ENCODE measurements around the gene VMP1.

GRCh38 chr17:59848385-59848668 lies 140.9 kb downstream of the VMP1 start:
- no peak for TF ChIP-seq MAZ (IDR thresholded peaks at IDR 0.05; ENCODE audit: borderline replicate concordance, low read depth, low read length)
- TF ChIP-seq, protein P1, sequence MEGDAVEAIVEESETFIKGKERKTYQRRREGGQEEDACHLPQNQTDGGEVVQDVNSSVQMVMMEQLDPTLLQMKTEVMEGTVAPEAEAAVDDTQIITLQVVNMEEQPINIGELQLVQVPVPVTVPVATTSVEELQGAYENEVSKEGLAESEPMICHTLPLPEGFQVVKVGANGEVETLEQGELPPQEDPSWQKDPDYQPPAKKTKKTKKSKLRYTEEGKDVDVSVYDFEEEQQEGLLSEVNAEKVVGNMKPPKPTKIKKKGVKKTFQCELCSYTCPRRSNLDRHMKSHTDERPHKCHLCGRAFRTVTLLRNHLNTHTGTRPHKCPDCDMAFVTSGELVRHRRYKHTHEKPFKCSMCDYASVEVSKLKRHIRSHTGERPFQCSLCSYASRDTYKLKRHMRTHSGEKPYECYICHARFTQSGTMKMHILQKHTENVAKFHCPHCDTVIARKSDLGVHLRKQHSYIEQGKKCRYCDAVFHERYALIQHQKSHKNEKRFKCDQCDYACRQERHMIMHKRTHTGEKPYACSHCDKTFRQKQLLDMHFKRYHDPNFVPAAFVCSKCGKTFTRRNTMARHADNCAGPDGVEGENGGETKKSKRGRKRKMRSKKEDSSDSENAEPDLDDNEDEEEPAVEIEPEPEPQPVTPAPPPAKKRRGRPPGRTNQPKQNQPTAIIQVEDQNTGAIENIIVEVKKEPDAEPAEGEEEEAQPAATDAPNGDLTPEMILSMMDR (conservative IDR thresholded peaks at IDR 0.05; ENCODE audit: low read depth, low read length): no peak
- TF ChIP-seq POLR2A (IDR thresholded peaks at IDR 0.05; ENCODE audit: low read depth, low read length): no peak
- TF ChIP-seq, protein P2, sequence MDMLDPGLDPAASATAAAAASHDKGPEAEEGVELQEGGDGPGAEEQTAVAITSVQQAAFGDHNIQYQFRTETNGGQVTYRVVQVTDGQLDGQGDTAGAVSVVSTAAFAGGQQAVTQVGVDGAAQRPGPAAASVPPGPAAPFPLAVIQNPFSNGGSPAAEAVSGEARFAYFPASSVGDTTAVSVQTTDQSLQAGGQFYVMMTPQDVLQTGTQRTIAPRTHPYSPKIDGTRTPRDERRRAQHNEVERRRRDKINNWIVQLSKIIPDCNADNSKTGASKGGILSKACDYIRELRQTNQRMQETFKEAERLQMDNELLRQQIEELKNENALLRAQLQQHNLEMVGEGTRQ (IDR thresholded peaks at IDR 0.05; ENCODE audit: low read depth, low read length): no peak
- no peak for TF ChIP-seq BHLHE40 (IDR thresholded peaks at IDR 0.05; ENCODE audit: low read depth, low read length)
- no peak for TF ChIP-seq CEBPB (IDR thresholded peaks at IDR 0.05; ENCODE audit: low read depth, low read length)
- no peak for TF ChIP-seq FOS (IDR thresholded peaks at IDR 0.05; ENCODE audit: low read depth, low read length)
- TF ChIP-seq MXI1 (IDR thresholded peaks at IDR 0.05; ENCODE audit: borderline replicate concordance, low read depth, low read length): no peak
- TF ChIP-seq RFX5 (IDR thresholded peaks at IDR 0.05; ENCODE audit: low read depth, low read length): no peak
- TF ChIP-seq RAD21 (IDR thresholded peaks at IDR 0.05; ENCODE audit: low read length): no peak
- TF ChIP-seq RCOR1 (IDR thresholded peaks at IDR 0.05; ENCODE audit: insufficient replicate concordance, low read length): no peak
- no peak for TF ChIP-seq NFE2L2 (IDR thresholded peaks at IDR 0.05; ENCODE audit: low read depth, low read length)
- TF ChIP-seq SMC3 (IDR thresholded peaks at IDR 0.05; ENCODE audit: low read depth, low read length): no peak

All from IMR-90 (cell line).